COLO668 (cell line): ENCODE results near the gene SH3PXD2A.

Experiments
- DNase-seq: peaks from one replicate; lab custom pipeline; 2025; ENCODE audit not compliant: unreplicated experiment; lab: John Stamatoyannopoulos, UW

SH3PXD2A gene

GRCh38 chr10:103654925-103655324, 200.5 kb downstream of the SH3PXD2A start:
- no peak for DNase-seq

- DNase-seq: peak; percentile 86
These were observed 201.8 kb downstream of the SH3PXD2A start for GRCh38 chr10:103653581-103654037.

GRCh38 chr10:103652599-103653281, 202.6 kb downstream of the SH3PXD2A start:
- peak; percentile 52 for DNase-seq

GRCh38 chr10:103651783-103652476, 203.4 kb downstream of the SH3PXD2A start:
- no peak for DNase-seq

GRCh38 chr10:103651333-103651732, 204.0 kb downstream of the SH3PXD2A start:
- no peak for DNase-seq

- DNase-seq: peak; percentile 83
These were observed 205.5 kb downstream of the SH3PXD2A start for GRCh38 chr10:103649654-103650423.

- no peak for DNase-seq
These were observed 206.5 kb downstream of the SH3PXD2A start for GRCh38 chr10:103648636-103649532.

- no peak for DNase-seq
These were observed 207.1 kb downstream of the SH3PXD2A start for GRCh38 chr10:103648251-103648635.

- no peak for DNase-seq
These were observed 209.1 kb downstream of the SH3PXD2A start for GRCh38 chr10:103646304-103646703.

- DNase-seq: no peak
These were observed 210.0 kb downstream of the SH3PXD2A start for GRCh38 chr10:103645141-103646054.

- DNase-seq: no peak
These were observed 212.0 kb downstream of the SH3PXD2A start for GRCh38 chr10:103643381-103643780.

GRCh38 chr10:103641326-103641725, 214.1 kb downstream of the SH3PXD2A start:
- no peak for DNase-seq

- no peak for DNase-seq
These were observed 214.8 kb downstream of the SH3PXD2A start for GRCh38 chr10:103640436-103641181.

- DNase-seq: no peak
These were observed 216.4 kb downstream of the SH3PXD2A start for GRCh38 chr10:103638948-103639347.

- DNase-seq: no peak
These were observed 217.3 kb downstream of the SH3PXD2A start for GRCh38 chr10:103637927-103638557.

- no peak for DNase-seq
These were observed 218.4 kb downstream of the SH3PXD2A start for GRCh38 chr10:103637011-103637410.

- no peak for DNase-seq
These were observed 218.9 kb downstream of the SH3PXD2A start for GRCh38 chr10:103636492-103636891.

GRCh38 chr10:103635580-103635979, 219.8 kb downstream of the SH3PXD2A start:
- DNase-seq: no peak

GRCh38 chr10:103633846-103634245, 221.5 kb downstream of the SH3PXD2A start:
- DNase-seq: no peak
